Measurements from ENCODE around the gene NDUFA7. TPM values are rescaled to one million over a fixed set of nuclear protein-coding genes. Genes with fewer than 3 reads are reported as not detected.
"Not testable (repeated sequence)": the region's sequence is repeated elsewhere in the genome, so short reads cannot be mapped to it uniquely, and the experiment has no call there.

The NDUFA7 gene
- polyA plus RNA-seq, 3 donors = 38.0 to 55.0 (median 52.7) TPM

GRCh38 chr19:8352134-8352827 lies 31.1 kb upstream of the NDUFA7 start:
- peak in 1 of 11 donors; percentile 41 for DNase-seq (ENCODE audit: extremely low read depth in 1 of 11, low read depth in 9 of 11, low spot score in 4 of 11)

DNA sequence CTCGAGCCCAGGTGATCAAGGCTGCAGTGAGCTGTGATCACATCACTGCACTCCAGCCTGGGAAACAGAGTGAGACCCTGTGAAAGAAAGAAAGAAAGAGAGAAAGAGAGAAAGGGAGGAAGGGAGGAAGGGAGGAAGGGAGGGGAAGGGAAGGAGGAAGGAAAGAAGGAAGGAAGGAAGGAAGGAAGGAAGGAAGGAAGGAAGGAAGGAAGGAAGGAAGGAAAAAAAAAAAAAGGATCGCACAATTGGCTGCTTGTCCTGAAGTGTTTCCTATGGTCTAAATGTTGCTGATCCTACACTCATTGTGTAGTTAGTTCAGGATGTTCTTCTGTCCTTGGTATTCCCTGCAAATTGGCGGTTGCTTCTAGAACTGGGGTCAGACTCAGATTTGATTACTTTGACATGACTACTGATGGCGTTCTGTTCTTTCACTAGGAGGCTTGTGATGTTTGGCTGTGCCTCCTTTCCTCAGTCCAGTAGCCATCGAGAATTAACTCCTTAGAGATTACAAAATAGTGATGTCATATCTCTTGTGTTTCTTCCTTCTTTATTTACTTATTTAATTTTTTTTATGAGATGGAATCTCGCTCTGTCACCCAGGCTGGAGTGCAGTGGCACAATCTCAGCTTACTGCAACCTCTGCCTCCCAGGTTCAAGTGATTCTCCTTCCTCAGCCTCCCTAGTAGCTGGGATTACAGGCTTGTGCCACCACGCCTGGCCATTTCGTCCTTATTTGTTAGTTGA lies 28.6 kb upstream of the NDUFA7 start:
- DNase-seq (ENCODE audit: extremely low read depth in 1 of 11, low read depth in 9 of 11, low spot score in 4 of 11) = not testable (repeated sequence)

DNA sequence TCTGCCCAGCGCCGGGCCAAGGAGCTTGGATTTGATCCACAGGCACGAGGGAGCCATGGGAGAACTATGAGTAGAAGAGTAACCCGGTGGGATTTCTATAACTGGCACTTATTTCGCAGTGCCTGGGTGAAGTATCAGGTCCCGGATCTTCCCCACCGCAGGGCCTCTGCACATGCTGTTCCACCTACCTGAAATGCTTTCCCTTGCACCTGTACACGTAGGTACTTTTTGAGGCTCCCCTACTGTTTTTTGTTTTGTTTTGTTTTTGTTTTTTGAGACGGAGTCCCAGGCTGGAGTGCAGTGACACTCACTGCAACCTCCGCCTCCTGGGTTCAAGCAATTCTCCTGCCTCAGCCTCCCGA lies 22.3 kb upstream of the NDUFA7 start:
- DNase-seq (ENCODE audit: extremely low read depth in 1 of 11, low read depth in 9 of 11, low spot score in 4 of 11) = no peak

- peak in 8 of 11 donors; percentile 82 to 94 (median 88) for DNase-seq (ENCODE audit: extremely low read depth in 1 of 11, low read depth in 9 of 11, low spot score in 4 of 11)
These were observed 21.7 kb upstream of the NDUFA7 start, which contains the start of gene KANK3 for GRCh38 chr19:8342684-8343482. Gene KANK3 (minus strand): TSS chr19:8343262. CDS start chr19:8337828, 5,434 bp downstream.

DNA sequence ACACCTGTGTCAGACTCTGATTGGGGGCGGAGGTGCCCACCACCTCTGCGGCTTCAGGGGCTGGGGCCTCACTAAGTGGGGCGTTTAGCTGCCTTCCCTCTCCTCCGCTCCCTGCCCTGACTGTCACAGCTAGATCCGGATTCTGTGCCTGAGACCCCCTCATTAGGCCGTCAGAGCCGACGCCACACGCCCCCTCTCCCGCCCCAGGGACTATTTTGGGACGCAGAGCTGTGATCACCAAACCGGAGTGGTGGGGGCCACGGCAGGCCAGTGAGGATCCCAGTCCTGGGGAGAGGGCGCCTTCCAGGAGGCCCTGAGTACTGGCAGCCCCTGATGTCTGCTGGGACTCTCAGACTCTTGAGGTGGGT lies 21.1 kb upstream of the NDUFA7 start:
- no peak for DNase-seq (ENCODE audit: extremely low read depth in 1 of 11, low read depth in 9 of 11, low spot score in 4 of 11)

DNA sequence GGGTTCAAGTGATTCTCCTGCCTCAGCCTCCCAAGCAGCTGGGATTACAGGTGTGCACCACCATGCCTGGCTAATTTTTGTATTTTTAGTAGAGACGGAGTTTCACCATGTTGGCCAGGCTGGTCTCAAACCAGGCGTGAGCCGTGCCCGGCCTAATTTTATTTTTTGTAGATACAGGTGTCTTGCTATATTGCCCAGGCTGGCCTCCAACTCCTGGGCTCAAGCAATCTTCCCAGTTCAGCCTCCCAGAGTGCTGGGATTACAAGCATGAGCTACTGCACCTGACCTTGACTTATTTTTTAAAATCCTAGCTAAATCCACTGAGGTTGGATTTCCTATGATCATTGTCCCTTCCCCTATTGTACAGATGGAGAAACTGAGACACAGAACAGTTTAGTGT lies 20.3 kb upstream of the NDUFA7 start:
- not testable (repeated sequence) for DNase-seq (ENCODE audit: extremely low read depth in 1 of 11, low read depth in 9 of 11, low spot score in 4 of 11)

DNA sequence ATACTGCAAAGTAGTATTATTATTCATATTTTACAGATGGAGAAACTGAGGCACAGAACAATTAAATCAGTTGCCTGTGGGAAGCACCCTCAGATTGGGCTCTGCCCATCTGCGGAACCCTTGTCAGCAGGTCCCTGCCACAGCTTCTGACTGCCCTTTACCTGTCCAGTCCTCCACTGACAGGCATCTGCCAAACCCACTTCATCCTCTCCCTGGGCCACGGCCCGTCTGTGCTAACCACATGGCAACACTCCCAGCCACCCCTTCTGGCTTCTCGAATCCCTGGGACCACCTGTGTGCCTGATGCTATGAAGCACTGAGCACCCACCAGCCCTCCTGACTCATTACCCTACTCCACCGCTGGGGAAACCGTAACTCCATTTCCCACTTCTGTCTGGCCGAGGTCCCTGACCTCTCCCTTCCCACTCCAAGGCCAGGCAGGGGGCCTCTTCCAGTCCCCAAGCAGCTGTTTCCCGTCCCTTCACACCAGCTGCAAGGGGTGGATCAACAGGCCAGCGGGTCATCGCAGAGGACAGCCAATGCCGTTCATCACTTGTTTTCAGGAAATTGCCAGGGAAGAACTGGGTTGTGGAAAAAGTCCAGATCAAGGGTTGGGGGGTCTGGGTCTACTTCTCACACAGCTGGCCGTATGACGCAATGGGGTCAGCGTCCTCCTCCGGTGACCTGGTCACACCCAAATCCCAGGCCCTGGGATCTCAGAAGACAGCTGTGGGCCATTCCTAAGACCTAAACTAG lies 19.3 kb upstream of the NDUFA7 start:
- DNase-seq (ENCODE audit: extremely low read depth in 1 of 11, low read depth in 9 of 11, low spot score in 4 of 11) = no peak

DNA sequence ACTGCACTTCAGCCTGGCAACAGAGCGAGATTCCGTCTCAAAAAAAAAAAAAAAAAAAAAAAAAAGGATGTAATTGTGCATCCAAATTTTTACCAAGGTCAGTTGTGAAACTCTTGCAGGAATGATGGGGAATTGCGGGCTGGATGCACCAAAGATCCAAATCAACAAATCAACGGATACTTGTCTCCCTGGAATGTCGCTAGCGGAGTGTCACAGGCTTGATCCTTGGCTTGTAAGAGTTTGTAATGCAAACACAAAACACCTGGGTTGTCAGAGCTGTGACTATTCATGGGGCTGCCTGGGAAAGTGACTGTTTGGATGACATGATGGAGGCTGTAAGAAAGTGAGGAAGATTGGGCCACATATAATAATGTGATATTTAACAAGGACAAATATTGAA lies 17.7 kb upstream of the NDUFA7 start:
- no peak for DNase-seq (ENCODE audit: extremely low read depth in 1 of 11, low read depth in 9 of 11, low spot score in 4 of 11)

- DNase-seq (ENCODE audit: extremely low read depth in 1 of 11, low read depth in 9 of 11, low spot score in 4 of 11) = no peak
These were observed 16.6 kb upstream of the NDUFA7 start for GRCh38 chr19:8337728-8338127.

DNA sequence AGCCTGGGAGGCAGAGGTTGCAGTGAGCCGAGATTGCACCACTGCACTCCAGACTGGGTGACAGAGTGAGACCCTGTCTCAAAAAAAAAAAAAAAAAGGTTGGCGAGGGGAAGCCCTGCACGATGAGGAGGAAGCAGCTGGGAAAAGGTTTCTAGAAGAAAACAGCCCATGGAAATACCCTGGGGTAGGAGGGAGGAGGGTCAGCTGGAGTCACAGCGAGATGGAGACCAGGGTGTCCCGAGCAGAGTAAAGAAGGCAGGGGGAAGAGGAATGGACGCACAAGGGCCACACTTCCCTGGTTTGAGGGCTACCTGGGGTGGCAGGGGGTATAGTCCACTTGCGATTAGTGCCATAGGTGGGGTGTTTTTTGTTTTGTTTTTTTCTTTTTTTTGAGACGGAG lies 15.5 kb upstream of the NDUFA7 start:
- DNase-seq (ENCODE audit: extremely low read depth in 1 of 11, low read depth in 9 of 11, low spot score in 4 of 11) = no peak

DNA sequence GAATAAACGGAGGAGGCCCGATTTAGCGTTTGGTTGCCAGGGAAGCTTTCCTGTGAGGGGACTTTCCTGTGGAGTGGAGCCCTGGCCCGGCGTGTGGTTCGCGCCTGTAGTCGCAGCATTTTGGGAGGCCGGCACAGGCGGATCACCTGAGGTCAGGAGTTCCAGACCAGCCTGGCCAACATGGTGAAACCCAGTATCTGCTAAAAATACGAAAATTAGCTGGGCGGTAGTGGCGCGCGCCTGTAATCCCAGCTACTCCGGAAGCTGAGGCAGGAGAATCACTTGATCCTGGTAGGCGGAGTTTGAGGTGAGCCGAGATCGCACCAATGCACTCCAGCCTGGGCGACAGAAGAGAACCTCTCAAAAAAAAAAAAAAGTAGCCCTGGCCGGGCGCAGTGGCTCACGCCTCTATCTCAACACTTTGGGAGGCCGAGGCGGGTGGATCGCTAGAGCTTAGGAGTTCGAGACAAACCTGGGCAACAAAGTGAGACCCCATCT lies 14.9 kb upstream of the NDUFA7 start:
- no peak for DNase-seq (ENCODE audit: extremely low read depth in 1 of 11, low read depth in 9 of 11, low spot score in 4 of 11)

DNA sequence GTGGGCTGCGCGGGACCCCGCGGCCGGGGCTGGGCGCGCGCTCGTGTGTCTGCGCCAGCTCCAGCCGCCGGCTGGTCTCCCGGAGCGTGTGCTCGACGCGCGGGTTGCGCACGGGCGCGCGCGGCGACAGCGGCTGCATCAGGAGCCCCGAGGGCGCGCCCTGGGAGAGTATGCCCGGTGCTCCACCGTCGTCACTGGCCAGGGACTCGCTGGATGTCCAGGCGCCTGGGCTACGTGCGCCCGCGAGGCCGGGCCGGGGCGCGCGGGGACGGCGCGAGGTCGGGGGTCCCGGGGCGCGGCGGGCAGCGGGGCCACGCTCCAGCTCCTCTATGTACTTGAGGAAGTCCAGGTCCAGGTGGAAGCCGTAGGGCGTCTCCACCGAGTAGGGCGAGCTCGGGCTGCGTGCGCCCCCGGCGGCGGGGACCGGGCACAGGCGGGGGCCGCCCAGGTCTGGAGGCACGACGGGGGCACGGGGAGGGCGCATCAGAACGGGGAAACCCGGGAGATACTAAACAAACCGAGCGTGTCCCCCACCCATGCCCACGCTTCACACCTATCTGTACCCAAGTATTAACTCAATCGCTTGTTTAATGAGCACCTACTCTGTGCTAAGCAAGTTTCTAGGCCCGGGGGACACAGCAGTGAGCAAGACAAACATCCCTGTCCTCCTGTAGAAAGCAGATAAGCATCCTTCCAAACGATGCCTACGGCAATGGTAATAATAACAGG lies 14.3 kb upstream of the NDUFA7 start:
- DNase-seq (ENCODE audit: extremely low read depth in 1 of 11, low read depth in 9 of 11, low spot score in 4 of 11) = no peak

- peak in 5 of 11 donors; percentile 57 to 67 (median 63) for DNase-seq (ENCODE audit: extremely low read depth in 1 of 11, low read depth in 9 of 11, low spot score in 4 of 11)
These were observed 13.5 kb upstream of the NDUFA7 start for GRCh38 chr19:8334458-8335342.

DNA sequence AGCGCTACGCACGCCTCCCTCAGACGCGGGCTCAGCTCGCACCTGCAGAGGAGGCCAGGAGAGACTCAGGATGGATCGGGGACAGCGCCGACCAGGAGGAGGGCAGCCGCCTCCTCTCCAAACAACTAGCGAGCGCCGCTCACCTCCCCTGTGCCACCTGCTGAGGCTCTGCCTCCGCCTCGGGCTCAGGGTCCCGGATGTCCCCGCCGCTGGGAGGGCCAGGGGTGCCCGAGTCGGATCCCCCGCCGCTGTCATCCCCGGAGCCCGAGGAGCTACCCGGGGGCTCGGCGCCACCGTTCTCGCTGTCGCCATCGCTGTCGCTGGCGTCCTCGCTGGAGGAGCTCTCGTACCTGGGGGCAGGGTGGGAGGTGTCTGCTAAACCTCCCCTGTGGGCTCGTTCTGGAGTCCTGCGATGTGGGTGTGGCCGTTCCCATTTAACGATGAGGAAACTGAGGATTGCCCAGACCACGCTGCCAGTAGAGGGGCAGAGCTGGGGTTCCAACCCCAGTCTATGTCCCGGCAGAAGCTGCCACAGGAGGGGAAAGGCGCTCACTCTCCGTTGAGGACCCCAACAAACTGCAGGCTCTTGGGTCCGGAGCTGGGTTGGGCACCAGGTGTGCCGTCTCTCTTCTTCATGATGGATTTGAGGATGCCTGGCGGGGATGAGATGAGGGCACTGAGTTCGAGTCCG lies 12.7 kb upstream of the NDUFA7 start:
- no peak for DNase-seq (ENCODE audit: extremely low read depth in 1 of 11, low read depth in 9 of 11, low spot score in 4 of 11)

DNA sequence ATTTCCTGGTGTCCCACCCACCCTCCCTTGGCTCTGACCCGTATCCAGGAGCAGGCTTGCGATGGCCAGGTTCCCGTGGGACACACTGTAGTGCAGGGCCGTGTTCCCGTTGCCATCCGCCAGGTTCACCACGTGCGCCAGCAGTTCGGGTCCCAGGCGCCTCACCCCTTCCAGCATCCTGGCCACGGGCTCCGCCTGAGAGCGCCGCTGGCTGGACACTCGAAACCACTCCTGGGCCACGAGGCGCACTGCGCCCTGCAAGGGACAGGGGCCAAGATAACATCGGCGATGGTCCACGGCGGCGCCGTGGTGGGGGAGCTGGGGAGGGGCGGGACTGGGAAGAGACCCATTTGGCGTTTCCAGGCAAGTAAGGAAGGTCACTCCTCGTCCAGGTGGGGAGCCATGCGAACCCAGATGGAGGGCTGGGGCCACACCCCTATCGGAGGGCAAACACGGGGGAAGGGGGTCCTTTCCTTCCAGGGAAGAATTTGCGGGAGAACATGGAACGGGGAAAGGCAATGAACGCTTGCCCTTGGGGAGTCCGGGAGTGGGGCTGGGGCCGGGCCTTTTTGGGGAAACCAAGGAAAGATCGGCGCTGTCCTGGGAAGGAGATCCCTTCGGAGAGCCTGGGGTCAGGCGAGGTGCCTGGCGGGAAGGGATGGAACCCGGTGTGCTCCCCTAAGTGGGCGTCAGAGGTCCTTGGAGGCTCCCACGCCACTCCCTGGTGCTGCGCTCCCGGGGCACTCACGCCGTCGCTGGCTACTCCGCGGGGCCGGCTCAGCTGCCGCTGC lies 12.0 kb upstream of the NDUFA7 start:
- DNase-seq (ENCODE audit: extremely low read depth in 1 of 11, low read depth in 9 of 11, low spot score in 4 of 11) = no peak

DNA sequence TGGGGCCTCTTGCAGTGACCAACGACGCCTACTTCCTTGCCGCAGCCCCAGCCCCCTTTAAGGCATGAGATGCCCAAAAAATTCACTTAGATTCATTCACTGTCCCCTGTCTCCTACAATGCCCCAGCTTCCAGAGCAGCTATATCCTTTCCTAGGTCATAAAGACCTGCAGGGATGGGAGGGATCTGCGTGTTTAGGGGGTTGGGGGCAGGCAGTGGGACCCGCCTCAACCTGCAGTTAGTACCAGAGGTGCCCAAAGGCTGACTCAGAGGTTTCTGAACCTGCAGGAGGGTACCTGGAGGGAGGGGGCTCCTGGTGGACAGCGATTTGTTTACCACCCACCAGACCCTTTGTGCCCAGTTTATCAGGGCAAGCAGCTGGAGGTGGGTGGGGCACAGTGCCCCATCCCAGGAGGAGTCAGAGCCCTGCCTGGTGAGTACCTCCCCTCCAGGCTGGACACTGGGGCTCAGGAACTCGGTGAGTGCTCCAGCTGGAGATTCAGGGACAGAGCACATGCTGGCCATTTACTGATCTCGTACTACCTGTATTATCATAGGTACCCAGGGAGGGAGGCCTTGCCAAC lies 10.2 kb upstream of the NDUFA7 start:
- no peak for DNase-seq (ENCODE audit: extremely low read depth in 1 of 11, low read depth in 9 of 11, low spot score in 4 of 11)

Measured in renal cortex interstitium (tissue), 11 donors.